Measurements from ENCODE around the gene CAMK1. TPM values are rescaled to one million over a fixed set of nuclear protein-coding genes. Genes with fewer than 3 reads are reported as not detected.

The CAMK1 gene
- total RNA-seq, 4 donors from 2014 or later: 54.5 to 81.3 (median 69.7) TPM

DNA sequence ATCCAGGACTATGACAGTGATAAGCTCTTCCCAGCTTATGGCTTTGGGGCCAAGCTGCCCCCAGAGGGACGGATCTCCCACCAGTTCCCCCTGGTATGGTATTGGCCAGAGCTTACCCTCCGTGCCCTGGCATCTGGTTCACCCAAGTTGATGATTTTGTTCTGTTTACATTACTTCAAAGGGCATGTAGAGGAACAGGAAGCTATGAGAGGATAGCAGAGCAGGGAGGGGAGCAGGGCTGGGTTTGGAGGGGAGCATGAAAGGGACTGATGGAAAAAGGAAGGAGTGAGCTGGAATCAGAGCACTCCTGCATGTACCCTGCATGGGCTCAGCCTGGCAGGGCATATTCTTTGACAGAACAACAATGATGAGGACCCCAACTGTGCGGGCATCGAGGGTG, 51.6 kb downstream of the CAMK1 start:
- Histone ChIP-seq H3K4me1 (peaks cover 0 to 16% (median 3%) of the 10 kb centered on the region in 3 donors), H3K27me3 (no peaks in the 10 kb centered on the region), H3K9me3 (no peaks in the 10 kb centered on the region), H3K4me3 (no peak overlapping the region), H3K27ac (no peak overlapping the region), H3K36me3 (no peaks in the 10 kb centered on the region)
- no peak for ATAC-seq
- TF ChIP-seq POLR2AphosphoS5 (IDR thresholded peaks at IDR 0.05) (no peak), EP300 (IDR thresholded peaks at IDR 0.05) (no peak), POLR2A (IDR thresholded peaks at IDR 0.05) (no peak)
- TF ChIP-seq, protein P1, sequence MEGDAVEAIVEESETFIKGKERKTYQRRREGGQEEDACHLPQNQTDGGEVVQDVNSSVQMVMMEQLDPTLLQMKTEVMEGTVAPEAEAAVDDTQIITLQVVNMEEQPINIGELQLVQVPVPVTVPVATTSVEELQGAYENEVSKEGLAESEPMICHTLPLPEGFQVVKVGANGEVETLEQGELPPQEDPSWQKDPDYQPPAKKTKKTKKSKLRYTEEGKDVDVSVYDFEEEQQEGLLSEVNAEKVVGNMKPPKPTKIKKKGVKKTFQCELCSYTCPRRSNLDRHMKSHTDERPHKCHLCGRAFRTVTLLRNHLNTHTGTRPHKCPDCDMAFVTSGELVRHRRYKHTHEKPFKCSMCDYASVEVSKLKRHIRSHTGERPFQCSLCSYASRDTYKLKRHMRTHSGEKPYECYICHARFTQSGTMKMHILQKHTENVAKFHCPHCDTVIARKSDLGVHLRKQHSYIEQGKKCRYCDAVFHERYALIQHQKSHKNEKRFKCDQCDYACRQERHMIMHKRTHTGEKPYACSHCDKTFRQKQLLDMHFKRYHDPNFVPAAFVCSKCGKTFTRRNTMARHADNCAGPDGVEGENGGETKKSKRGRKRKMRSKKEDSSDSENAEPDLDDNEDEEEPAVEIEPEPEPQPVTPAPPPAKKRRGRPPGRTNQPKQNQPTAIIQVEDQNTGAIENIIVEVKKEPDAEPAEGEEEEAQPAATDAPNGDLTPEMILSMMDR (IDR thresholded peaks at IDR 0.05): no peak
- WGBS, 2 donors (ENCODE audit: low coverage in 1 of 2): 64 to 100% methylated on average over 2 of the region's 4 CpGs

DNA sequence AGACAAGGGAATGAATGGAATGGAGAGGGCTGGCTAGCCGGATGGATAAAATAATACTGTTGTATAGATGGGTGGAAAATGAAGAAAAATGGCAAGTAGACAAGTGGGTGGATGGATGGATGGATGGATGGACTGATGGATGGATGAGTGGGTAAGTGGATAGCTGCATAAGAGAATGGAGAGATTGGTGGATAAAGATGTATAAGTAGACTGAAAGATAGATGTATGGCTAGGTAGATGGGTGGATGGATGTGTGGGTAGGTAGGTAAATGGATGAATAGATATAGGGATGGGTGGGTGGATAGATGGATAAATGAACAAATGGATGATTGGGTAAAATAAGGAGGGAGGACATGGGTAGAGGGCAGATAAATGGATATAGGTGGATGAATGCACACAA, 52.2 kb downstream of the CAMK1 start:
- Histone ChIP-seq H3K27ac (no peak overlapping the region), H3K9me3 (no peaks in the 10 kb centered on the region), H3K36me3 (no peaks in the 10 kb centered on the region), H3K27me3 (no peaks in the 10 kb centered on the region), H3K4me3 (no peak overlapping the region), H3K4me1 (peaks cover 0 to 16% (median 3%) of the 10 kb centered on the region in 3 donors)
- WGBS, 2 donors (ENCODE audit: low coverage in 1 of 2): 95 to 100% methylated on average over 1 of the region's 1 CpG
- no peak for TF ChIP-seq POLR2A (IDR thresholded peaks at IDR 0.05)
- TF ChIP-seq, protein P1 (IDR thresholded peaks at IDR 0.05): no peak
- no peak for TF ChIP-seq EP300 (IDR thresholded peaks at IDR 0.05)
- no peak for TF ChIP-seq POLR2AphosphoS5 (IDR thresholded peaks at IDR 0.05)
- ATAC-seq: no peak

DNA sequence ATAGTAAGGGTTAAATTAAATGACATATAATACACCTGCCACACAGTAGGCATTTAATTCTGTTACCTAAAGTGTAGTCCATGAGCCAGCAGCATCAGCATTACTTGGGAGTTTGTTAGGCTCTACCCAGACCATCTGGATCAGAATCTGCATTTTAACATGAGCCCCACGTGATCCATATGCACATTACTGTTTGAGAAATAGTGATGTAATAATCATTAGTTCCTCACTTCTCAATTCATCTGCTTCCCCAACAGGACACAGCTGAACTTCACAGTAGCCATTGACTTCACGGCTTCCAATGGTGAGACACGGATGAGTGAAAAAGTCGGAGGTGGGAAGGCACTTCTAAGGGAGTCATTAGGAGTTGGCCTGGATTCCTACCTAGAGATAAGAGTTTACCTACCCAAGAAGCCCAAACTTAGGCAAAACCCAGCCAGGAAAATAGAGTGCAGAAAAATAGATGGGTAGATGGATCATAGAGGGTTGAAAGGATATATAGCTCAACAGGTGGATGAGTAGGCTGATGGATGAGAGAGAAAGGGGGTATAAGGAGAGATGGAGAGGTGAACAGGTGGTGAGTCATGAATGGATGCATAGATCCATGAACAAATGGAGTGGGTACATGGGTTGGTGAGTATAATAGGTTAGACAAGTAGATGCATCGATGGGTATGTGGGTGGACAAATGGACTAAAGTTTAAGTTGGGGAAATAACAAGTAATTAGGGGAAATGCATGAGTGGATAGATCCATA, 52.8 kb downstream of the CAMK1 start:
- ATAC-seq: no peak
- no peaks in the 10 kb centered on the region for H3K27me3 ChIP-seq
- H3K4me3 ChIP-seq: no peak overlapping the region
- TF ChIP-seq, protein P1 (IDR thresholded peaks at IDR 0.05): no peak
- TF ChIP-seq EP300 (IDR thresholded peaks at IDR 0.05) (no peak), POLR2A (IDR thresholded peaks at IDR 0.05) (no peak), POLR2AphosphoS5 (IDR thresholded peaks at IDR 0.05) (no peak)
- peak overlapping the region in 2 of 4 donors; percentile 67 to 72 for H3K27ac ChIP-seq
- H3K9me3 ChIP-seq: no peaks in the 10 kb centered on the region
- no peaks in the 10 kb centered on the region for H3K36me3 ChIP-seq
- WGBS, 2 donors (ENCODE audit: low coverage in 1 of 2): 78 to 88% methylated on average over 2 to 5 of the region's 5 CpGs
- peaks cover 0 to 16% (median 3%) of the 10 kb centered on the region in 3 donors for H3K4me1 ChIP-seq

DNA sequence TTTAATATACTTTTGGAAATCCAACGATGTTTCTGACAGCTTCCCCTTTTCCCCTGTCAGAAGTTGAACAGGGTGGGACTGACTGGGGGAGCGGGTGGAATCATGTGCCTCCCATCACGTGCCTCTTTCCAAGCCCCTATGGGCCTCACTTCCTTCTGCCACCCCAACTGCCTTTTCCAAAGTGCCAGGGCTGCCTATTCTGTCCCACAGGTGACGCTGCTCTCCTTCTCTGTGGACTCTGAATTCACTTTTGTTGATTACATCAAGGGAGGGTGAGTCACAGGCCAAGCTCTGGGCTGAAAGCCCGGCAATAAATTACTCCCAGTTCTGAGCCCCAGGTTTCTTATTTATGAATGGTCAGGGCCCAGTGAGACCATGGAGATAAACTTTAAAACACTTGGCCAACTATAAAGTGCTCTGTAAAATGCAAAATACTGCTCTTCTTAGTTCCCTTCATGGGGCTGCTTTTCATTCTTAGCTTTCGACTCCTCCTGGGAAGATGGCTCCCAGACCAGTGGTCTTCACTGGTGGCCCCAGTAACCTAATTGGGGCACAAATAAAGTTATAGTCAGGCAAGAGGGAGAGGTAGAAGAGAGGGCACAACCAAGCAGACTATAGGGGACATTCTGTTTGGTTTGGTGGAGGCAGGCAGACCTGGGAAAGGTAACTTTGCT, 53.8 kb downstream of the CAMK1 start:
- peaks cover 0 to 16% (median 3%) of the 10 kb centered on the region in 3 donors for H3K4me1 ChIP-seq
- peak overlapping the region; percentile 57 to 72 (median 63) for H3K27ac ChIP-seq
- WGBS, 2 donors (ENCODE audit: low coverage in 1 of 2): 18 to 25% methylated on average over 2 to 6 of the region's 6 CpGs
- no peak overlapping the region for H3K4me3 ChIP-seq
- H3K27me3 ChIP-seq: no peaks in the 10 kb centered on the region
- peak; percentile 97 for ATAC-seq
- no peaks in the 10 kb centered on the region for H3K9me3 ChIP-seq
- no peak for TF ChIP-seq POLR2A (IDR thresholded peaks at IDR 0.05)
- TF ChIP-seq, protein P1 (IDR thresholded peaks at IDR 0.05): peak; percentile 70 to 93 (median 88)
- peak; percentile 79 for TF ChIP-seq POLR2AphosphoS5 (IDR thresholded peaks at IDR 0.05)
- TF ChIP-seq EP300 (IDR thresholded peaks at IDR 0.05): no peak
- no peaks in the 10 kb centered on the region for H3K36me3 ChIP-seq
